ENCODE data around the gene PLEKHA7.

The PLEKHA7 gene

GRCh38 chr11:16817351-16817750, 196.9 kb downstream of the PLEKHA7 start:
- DNase-seq (ENCODE audit: low spot score in 2 of 2) (no peak), ATAC-seq (ENCODE audit: low read depth) (no peak)
- no peak overlapping the region for H3K4me3 Mint-ChIP-seq
- no peaks in the 10 kb centered on the region for H3K9me3 Mint-ChIP-seq
- no peak overlapping the region for H3K27ac Mint-ChIP-seq
- peaks cover 11% of the 10 kb centered on the region for H3K4me1 Mint-ChIP-seq
- no peaks in the 10 kb centered on the region for H3K36me3 Mint-ChIP-seq
- peaks cover 2% of the 10 kb centered on the region for H3K27me3 Mint-ChIP-seq

DNA sequence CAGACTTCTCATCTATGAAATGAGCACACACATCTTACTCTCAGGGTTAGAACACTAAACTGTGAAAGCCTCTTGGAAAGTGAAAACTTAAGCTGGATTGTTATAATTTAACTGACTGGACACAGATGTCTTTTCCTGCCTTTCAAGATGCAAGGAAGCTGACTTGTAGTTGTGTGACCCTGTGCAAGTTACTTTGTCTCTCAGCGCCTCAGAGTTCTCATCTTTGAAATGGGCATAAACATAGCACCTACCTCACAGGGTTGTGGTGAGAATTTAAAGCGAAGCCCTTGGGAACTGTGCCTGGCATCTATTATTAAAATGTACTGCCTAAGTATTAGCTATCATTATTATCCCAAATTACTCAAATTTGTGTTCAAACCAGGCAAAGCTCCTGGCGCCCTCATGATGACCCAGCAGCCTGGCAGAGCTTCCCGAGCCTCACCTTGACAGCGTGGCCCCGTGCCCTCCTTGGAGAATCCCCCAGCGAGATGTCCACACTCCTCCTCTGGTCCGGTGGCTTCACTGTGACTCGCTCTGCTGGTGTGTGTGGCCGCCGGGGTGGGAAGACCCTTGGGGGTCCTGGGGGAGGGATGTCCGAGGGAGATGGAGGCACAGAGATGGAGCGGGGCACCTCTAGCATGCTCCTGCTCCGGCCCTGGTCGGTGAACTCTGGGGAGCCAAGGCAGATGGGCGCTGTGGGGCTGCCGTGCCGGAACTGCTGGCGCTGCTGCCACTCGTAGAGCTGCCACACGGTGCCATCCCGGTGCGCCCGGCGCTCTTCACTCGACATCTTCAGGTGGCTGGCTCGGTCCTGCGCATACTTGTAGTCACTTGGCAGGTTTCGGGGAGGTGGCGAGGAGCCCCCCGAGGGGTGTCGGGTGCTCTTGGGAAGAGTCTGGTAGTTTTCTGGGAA, 197.6 kb downstream of the PLEKHA7 start:
- Mint-ChIP-seq H3K27ac (no peak overlapping the region), H3K27me3 (peaks cover 2% of the 10 kb centered on the region), H3K4me3 (no peak overlapping the region), H3K9me3 (no peaks in the 10 kb centered on the region), H3K4me1 (peaks cover 11% of the 10 kb centered on the region), H3K36me3 (no peaks in the 10 kb centered on the region)
- DNase-seq (ENCODE audit: low spot score in 2 of 2), result no peak
- no peak for ATAC-seq (ENCODE audit: low read depth)

- Mint-ChIP-seq H3K27ac (no peak overlapping the region), H3K4me1 (peaks cover 3% of the 10 kb centered on the region), H3K9me3 (no peaks in the 10 kb centered on the region), H3K36me3 (no peaks in the 10 kb centered on the region), H3K27me3 (peaks cover 2% of the 10 kb centered on the region), H3K4me3 (no peak overlapping the region)
- ATAC-seq (ENCODE audit: low read depth) (no peak), DNase-seq (ENCODE audit: low spot score in 2 of 2) (no peak)
Measured at GRCh38 chr11:16815047-16815767, 199.0 kb downstream of the PLEKHA7 start.

DNA sequence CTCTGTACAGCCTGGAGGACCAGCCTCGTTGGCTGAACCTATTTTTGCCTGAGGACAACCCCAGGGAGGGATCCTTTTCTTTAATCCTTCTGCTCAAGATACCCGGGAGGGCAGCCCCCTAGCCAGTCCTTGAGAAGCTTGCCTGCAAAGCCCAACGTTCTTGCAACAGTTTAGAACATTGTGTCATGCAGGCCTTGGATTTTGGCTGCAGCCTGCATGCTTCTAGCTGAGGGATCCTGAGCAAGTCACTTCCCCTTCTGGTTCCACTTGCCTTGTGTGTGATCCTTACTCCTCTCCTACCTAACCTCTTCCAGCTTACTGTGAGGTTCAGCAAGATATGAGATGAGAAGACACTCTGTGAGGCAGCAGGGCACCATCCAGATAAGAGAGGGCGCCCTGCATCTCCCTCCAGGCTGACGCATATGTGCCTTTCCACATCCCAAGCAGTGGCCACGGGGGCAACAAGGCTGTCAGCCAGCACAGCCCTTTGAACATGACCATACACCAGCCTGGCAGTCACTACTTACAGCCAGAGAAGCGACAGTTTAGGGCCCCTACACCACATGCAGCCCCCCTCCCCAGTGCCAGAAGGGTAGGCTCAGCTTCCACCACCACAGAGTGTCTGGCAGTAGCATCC, 199.7 kb downstream of the PLEKHA7 start:
- no peak for ATAC-seq (ENCODE audit: low read depth)
- H3K4me1 Mint-ChIP-seq, result peaks cover under 1% of the 10 kb centered on the region
- H3K9me3 Mint-ChIP-seq, result no peaks in the 10 kb centered on the region
- no peak overlapping the region for H3K27ac Mint-ChIP-seq
- no peak overlapping the region for H3K4me3 Mint-ChIP-seq
- DNase-seq (ENCODE audit: low spot score in 2 of 2), result no peak
- no peaks in the 10 kb centered on the region for H3K36me3 Mint-ChIP-seq
- peaks cover 2% of the 10 kb centered on the region for H3K27me3 Mint-ChIP-seq

DNA sequence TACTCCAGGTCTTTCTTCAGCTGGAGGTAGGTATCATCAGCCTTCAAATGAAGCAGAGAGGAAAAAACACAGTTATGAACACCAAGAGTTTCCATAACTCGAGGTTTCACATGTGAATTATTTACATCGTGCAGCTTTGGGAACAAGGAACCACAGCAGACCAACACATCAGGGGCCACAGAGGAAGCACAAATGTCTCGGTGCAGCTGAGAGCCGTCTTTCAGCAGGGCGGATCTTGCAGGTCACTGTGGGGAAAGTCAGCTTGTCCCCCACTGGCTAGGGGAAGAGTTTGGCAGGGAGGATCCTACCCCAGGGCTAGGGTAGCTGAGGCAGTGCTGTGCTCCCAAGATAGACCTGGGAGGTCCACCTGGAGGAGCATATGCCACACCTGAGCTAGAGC, 201.1 kb downstream of the PLEKHA7 start:
- H3K27me3 Mint-ChIP-seq, result no peaks in the 10 kb centered on the region
- no peaks in the 10 kb centered on the region for H3K36me3 Mint-ChIP-seq
- H3K27ac Mint-ChIP-seq, result no peak overlapping the region
- DNase-seq (ENCODE audit: low spot score in 2 of 2) (no peak), ATAC-seq (ENCODE audit: low read depth) (no peak)
- no peaks in the 10 kb centered on the region for H3K4me1 Mint-ChIP-seq
- H3K4me3 Mint-ChIP-seq, result no peak overlapping the region
- H3K9me3 Mint-ChIP-seq, result no peaks in the 10 kb centered on the region

GRCh38 chr11:16812274-16812673, 201.9 kb downstream of the PLEKHA7 start:
- no peak for ATAC-seq (ENCODE audit: low read depth)
- no peak overlapping the region for H3K4me3 Mint-ChIP-seq
- no peaks in the 10 kb centered on the region for H3K36me3 Mint-ChIP-seq
- no peaks in the 10 kb centered on the region for H3K9me3 Mint-ChIP-seq
- no peak for DNase-seq (ENCODE audit: low spot score in 2 of 2)
- H3K27ac Mint-ChIP-seq, result no peak overlapping the region
- H3K27me3 Mint-ChIP-seq, result no peaks in the 10 kb centered on the region
- peaks cover 2% of the 10 kb centered on the region for H3K4me1 Mint-ChIP-seq

- H3K9me3 Mint-ChIP-seq, result no peaks in the 10 kb centered on the region
- no peaks in the 10 kb centered on the region for H3K27me3 Mint-ChIP-seq
- H3K27ac Mint-ChIP-seq, result no peak overlapping the region
- H3K4me1 Mint-ChIP-seq, result peaks cover 2% of the 10 kb centered on the region
- H3K36me3 Mint-ChIP-seq, result no peaks in the 10 kb centered on the region
- H3K4me3 Mint-ChIP-seq, result no peak overlapping the region
- DNase-seq (ENCODE audit: low spot score in 2 of 2) (no peak), ATAC-seq (ENCODE audit: low read depth) (no peak)
Measured at GRCh38 chr11:16811136-16812020, 202.8 kb downstream of the PLEKHA7 start.

GRCh38 chr11:16809886-16810668, 204.1 kb downstream of the PLEKHA7 start:
- H3K36me3 Mint-ChIP-seq, result no peaks in the 10 kb centered on the region
- no peak overlapping the region for H3K27ac Mint-ChIP-seq
- H3K4me1 Mint-ChIP-seq, result peaks cover 2% of the 10 kb centered on the region
- DNase-seq (ENCODE audit: low spot score in 2 of 2) (no peak), ATAC-seq (ENCODE audit: low read depth) (no peak)
- H3K4me3 Mint-ChIP-seq, result no peak overlapping the region
- no peaks in the 10 kb centered on the region for H3K9me3 Mint-ChIP-seq
- no peaks in the 10 kb centered on the region for H3K27me3 Mint-ChIP-seq

GRCh38 chr11:16807306-16807705, 206.9 kb downstream of the PLEKHA7 start:
- Mint-ChIP-seq H3K27ac (no peak overlapping the region), H3K27me3 (no peaks in the 10 kb centered on the region), H3K9me3 (no peaks in the 10 kb centered on the region), H3K4me1 (peaks cover 2% of the 10 kb centered on the region), H3K36me3 (no peaks in the 10 kb centered on the region), H3K4me3 (no peak overlapping the region)
- ATAC-seq (ENCODE audit: low read depth) (no peak), DNase-seq (ENCODE audit: low spot score in 2 of 2) (no peak)

GRCh38 chr11:16806791-16807190, 207.4 kb downstream of the PLEKHA7 start:
- ATAC-seq (ENCODE audit: low read depth) (no peak), DNase-seq (ENCODE audit: low spot score in 2 of 2) (no peak)
- Mint-ChIP-seq H3K9me3 (no peaks in the 10 kb centered on the region), H3K4me3 (no peak overlapping the region), H3K27me3 (no peaks in the 10 kb centered on the region), H3K4me1 (peaks cover 2% of the 10 kb centered on the region), H3K36me3 (no peaks in the 10 kb centered on the region), H3K27ac (no peak overlapping the region)

DNA sequence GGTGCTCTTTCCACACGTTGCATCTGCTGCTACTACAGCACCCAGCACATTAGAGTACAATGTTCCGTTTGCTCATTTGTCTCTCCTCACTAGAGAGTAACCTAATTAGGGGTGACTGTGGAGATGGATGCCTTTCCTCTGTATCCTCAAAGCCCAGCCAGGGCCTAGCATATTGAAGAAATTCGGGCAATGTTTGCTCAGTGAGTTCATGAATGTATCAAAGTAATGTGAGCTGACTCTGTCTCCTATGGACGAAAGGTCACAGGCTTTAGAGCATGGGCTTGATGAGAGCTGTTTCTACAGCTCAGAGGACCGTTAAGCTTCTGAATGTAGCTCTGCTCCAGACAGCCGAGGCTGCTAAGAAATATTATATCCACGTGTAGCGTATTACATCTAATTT, 208.3 kb downstream of the PLEKHA7 start:
- DNase-seq (ENCODE audit: low spot score in 2 of 2) (no peak), ATAC-seq (ENCODE audit: low read depth) (no peak)
- no peaks in the 10 kb centered on the region for H3K36me3 Mint-ChIP-seq
- H3K9me3 Mint-ChIP-seq, result no peaks in the 10 kb centered on the region
- no peak overlapping the region for H3K27ac Mint-ChIP-seq
- H3K27me3 Mint-ChIP-seq, result no peaks in the 10 kb centered on the region
- peaks cover 2% of the 10 kb centered on the region for H3K4me1 Mint-ChIP-seq
- no peak overlapping the region for H3K4me3 Mint-ChIP-seq

DNA sequence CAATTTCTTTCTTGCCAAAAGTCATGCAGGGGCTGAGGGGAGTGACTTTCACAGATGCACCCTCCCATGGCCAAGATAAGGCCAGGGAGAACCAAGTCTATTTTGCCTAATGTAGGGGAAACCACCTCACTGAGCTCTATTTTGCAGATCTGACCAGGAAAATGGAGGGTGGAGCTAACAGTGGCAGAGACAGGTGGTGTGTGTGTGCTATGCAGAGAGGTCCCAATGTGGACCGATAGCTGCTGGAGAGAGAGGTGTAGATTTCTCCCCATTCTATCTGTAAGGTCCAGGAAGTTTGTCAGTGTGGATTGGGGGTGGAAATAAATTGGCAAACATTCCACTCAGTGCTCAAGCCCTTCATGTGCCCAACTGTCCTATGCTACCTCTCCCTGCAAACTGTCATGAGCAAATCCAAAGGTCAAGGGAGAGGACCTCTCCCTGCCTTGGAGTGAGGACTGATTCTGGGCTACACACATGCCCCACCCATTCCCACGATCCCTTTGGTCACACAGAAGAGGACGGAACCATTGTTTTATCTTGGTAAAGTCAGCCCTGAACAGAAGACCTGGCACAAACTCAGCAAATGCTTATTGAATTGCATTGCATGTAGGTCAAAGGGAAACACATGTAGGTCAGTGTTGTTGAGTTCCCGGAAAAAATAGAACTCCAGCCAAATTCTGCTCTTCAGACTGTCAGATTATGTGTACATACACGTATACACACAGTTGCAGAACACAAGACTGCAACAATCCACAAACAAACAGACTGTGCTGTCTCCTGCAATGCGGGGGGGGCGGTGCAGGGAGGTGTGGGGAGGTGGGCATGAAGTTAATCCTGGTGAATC, 209.9 kb downstream of the PLEKHA7 start:
- H3K27me3 Mint-ChIP-seq, result no peaks in the 10 kb centered on the region
- DNase-seq (ENCODE audit: low spot score in 2 of 2) (no peak), ATAC-seq (ENCODE audit: low read depth) (no peak)
- H3K36me3 Mint-ChIP-seq, result no peaks in the 10 kb centered on the region
- no peak overlapping the region for H3K27ac Mint-ChIP-seq
- no peak overlapping the region for H3K4me3 Mint-ChIP-seq
- H3K9me3 Mint-ChIP-seq, result no peaks in the 10 kb centered on the region
- H3K4me1 Mint-ChIP-seq, result peaks cover 2% of the 10 kb centered on the region

All from memory B cell (primary cell).